B cell (primary cell): ENCODE results near the gene NUBP1. TPM values are rescaled to one million over a fixed set of nuclear protein-coding genes. Genes with fewer than 3 reads are reported as not detected.

ENCODE experiments used
- ATAC-seq: fragments of 200-7000 bp; cut with Tn5 transposase; one replicate; pipeline ENCODE4 v1.10.0; 2021; ENCODE audit warnings: low read depth, mild to moderate bottlenecking, moderate number of reproducible peaks, moderate library complexity
- CTCF ChIA-PET: fragments of 350-600 bp; sonication (Branson Sonifier 250); formaldehyde crosslinking; loops from one replicate; lab custom pipeline; 2021; ENCODE audit warnings: antibody characterized with exemption, inconsistent platforms; lab: Charles Lee
- POLR2A ChIA-PET: fragments of 350-600 bp; sonication (Branson Sonifier 250); formaldehyde crosslinking; loops from one replicate; lab custom pipeline; 2021; ENCODE audit warnings: antibody characterized with exemption; lab: Charles Lee
- DNase-seq: peaks from one replicate; pipeline ENCODE4 v3.0.0; 2013
- H2AFZ ChIP-seq: 2 replicates; pipeline ENCODE4 v1.6.1; 2012; ENCODE audit warnings: mild to moderate bottlenecking, low read depth, low read length; ENCODE audit not compliant: insufficient read depth, poor library complexity, severe bottlenecking
- H3K27ac ChIP-seq, 2 donors: 1 replicate in 1 of 2; 2 replicates in 1 of 2; pipeline ENCODE4 v1.5.1; 2012 to 2013; ENCODE audit warnings: low read length in 2 of 2, mild to moderate bottlenecking in 2 of 2, moderate library complexity in 1 of 2
- H3K27me3 ChIP-seq, 4 experiments: fragments of 200-600 bp in 1 of 4; sonication (generic) in 1 of 4; replicated peaks in 1 of 4; 1 replicate in 2 of 4; 2 replicates in 2 of 4; pipeline versions ENCODE4 v1.6.1 to v1.7.0; 2013 to 2016; ENCODE audit warnings: low read length in 3 of 4, mild to moderate bottlenecking in 2 of 4, mixed read lengths in 1 of 4, moderate library complexity in 1 of 4; ENCODE audit not compliant: insufficient read depth in 4 of 4, control insufficient read depth in 3 of 4; ENCODE audit errors: control extremely low read depth in 1 of 4
- H3K36me3 ChIP-seq, 2 experiments: replicated peaks in 1 of 2; 1 replicate in 1 of 2; 2 replicates in 1 of 2; pipeline versions ENCODE4 v1.6.1 to v1.7.1; 2013; ENCODE audit warnings: low read length in 1 of 2; ENCODE audit not compliant: insufficient read depth in 2 of 2, control insufficient read depth in 1 of 2; ENCODE audit errors: control extremely low read depth in 1 of 2, extremely low read depth in 1 of 2
- H3K4me1 ChIP-seq, 2 donors: fragments of 200-600 bp in 1 of 2; sonication (generic) in 1 of 2; 1 replicate in 1 of 2; 2 replicates in 1 of 2; pipeline versions ENCODE4 v1.5.1 to v1.6.1; 2013 to 2017; ENCODE audit warnings: low read length in 2 of 2; ENCODE audit not compliant: control insufficient read depth in 2 of 2, insufficient read depth in 2 of 2
- H3K4me2 ChIP-seq: replicated peaks from 2 replicates; pipeline ENCODE3; 2012; ENCODE audit warnings: mild to moderate bottlenecking, low read depth, low read length; ENCODE audit not compliant: poor library complexity, severe bottlenecking
- H3K4me3 ChIP-seq, 5 experiments: fragments of 200-600 bp in 1 of 5; sonication (generic) in 1 of 5; 1 replicate in 3 of 5; 2 replicates in 2 of 5; pipeline versions ENCODE4 v1.5.1 to v1.7.0; 2011 to 2016; ENCODE audit warnings: low read length in 4 of 5, mild to moderate bottlenecking in 4 of 5, low read depth in 2 of 5, control low read depth in 1 of 5, moderate library complexity in 1 of 5; ENCODE audit not compliant: insufficient read depth in 1 of 5; ENCODE audit errors: control extremely low read depth in 1 of 5, extremely low read depth in 1 of 5
- H3K79me2 ChIP-seq: fragments of 200-600 bp; sonication (generic); one replicate; pipeline ENCODE4 v1.6.0; 2016; ENCODE audit warnings: low read length; ENCODE audit not compliant: control insufficient read depth, insufficient read depth
- H3K9ac ChIP-seq: fragments of 200-600 bp; sonication (generic); 2 replicates; pipeline ENCODE4 v1.6.1; 2017; ENCODE audit warnings: mild to moderate bottlenecking, low read length, moderate library complexity
- H3K9me3 ChIP-seq, 3 donors: one replicate each; pipeline versions ENCODE4 v1.6.1 to v1.7.1; 2013; ENCODE audit warnings: low read length in 2 of 3; ENCODE audit not compliant: control insufficient read depth in 2 of 3, insufficient read depth in 1 of 3; ENCODE audit errors: control extremely low read depth in 1 of 3
- H4K20me1 ChIP-seq: 2 replicates; pipeline ENCODE4 v1.6.0; 2012; ENCODE audit warnings: mild to moderate bottlenecking, low read length; ENCODE audit not compliant: insufficient read depth, control insufficient read depth, poor library complexity, severe bottlenecking
- H3K27ac Mint-ChIP-seq: one replicate; pipeline ENCODE4 v1.8.0; 2021; ENCODE audit warnings: mixed read lengths
- H3K27me3 Mint-ChIP-seq: one replicate; pipeline ENCODE4 v1.8.0; 2021; ENCODE audit warnings: mixed read lengths
- H3K4me1 Mint-ChIP-seq: one replicate; pipeline ENCODE4 v1.8.0; 2021; ENCODE audit warnings: mixed read lengths
- H3K4me3 Mint-ChIP-seq: one replicate; pipeline ENCODE4 v1.8.0; 2021; ENCODE audit warnings: mixed read lengths
- H3K9me3 Mint-ChIP-seq: one replicate; pipeline ENCODE4 v1.8.0; 2022; ENCODE audit warnings: mixed read lengths; ENCODE audit not compliant: insufficient read depth
- EZH2 ChIP-seq: IDR thresholded peaks from 2 replicates; pipeline ENCODE4 v1.6.1; 2012; ENCODE audit warnings: borderline replicate concordance, low read depth, mild to moderate bottlenecking, moderate library complexity, low read length; ENCODE audit not compliant: insufficient read depth, poor library complexity, severe bottlenecking
- WGBS: methylation state at CpG from one replicate; pipeline ENCODE4 v1.1.5; 2013; ENCODE audit warnings: missing lambda C conversion rate; ENCODE audit not compliant: insufficient coverage; 5-methylcytosine and 5-hydroxymethylcytosine counted together
- intact Hi-C: fragments of 100-400 bp; cut with micrococcal nuclease; formaldehyde crosslinking; loops from one replicate; pipeline ENCODE4 v1.10.0; 2022
- polyA plus RNA-seq: library from polyadenylated mRNA; depleted of rRNA; stranded (reverse); fragments of >200 nt; gene quantifications from 2 replicates; pipeline ENCODE4 v1.2.3, GENCODE V29; 2012
- total RNA-seq, 2 donors: library from RNA; stranded (reverse); fragments of 120-200 nt in 1 of 2; gene quantifications; 1 replicate in 1 of 2; 2 replicates in 1 of 2; pipeline versions ENCODE4 v1.2.3 to v1.2.4, GENCODE V29; 2013 to 2022
- TF ChIP-seq, protein P1 (sequence below): fragments of 200-600 bp; IDR thresholded peaks from one replicate; pipeline ENCODE4 v1.8.0; 2022; ENCODE audit warnings: antibody characterized with exemption, mild to moderate bottlenecking

NUBP1 gene
- total and polyA plus RNA-seq, 2 donors (not counting 1 experiment from before 2014, with no cell fraction given) = 47.3 to 67.3 TPM

DNA sequence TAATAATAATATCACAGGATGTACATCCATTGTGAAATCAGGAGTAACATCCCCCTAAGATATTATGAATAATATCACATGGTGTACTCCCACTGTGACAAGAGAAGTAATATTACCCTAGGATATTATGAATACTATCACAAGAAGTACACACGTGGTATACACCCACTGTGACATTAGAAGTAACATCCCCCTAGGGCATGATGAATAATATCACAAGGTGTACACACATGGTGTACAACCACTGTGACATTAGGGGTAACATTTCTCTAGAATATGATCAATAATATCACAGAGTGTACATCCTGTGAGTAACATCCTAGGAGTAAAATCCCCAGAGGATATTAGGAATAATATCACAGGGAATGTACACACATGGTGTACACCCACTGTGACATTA lies 43.9 kb upstream of the NUBP1 start:
- Histone ChIP-seq H3K4me1 (no peaks in the 10 kb centered on the region), H3K4me3 (no peak overlapping the region), H3K9ac (no peak overlapping the region), H4K20me1 (no peaks in the 10 kb centered on the region), H3K27ac (no peak overlapping the region), H3K79me2 (no peaks in the 10 kb centered on the region), H3K27me3 (no peaks in the 10 kb centered on the region), H3K9me3 (peaks cover 0 to 5% (median 3%) of the 10 kb centered on the region in 3 donors), H3K36me3 (no peaks in the 10 kb centered on the region), H3K4me2 (no peak overlapping the region), H2AFZ (no peak overlapping the region)
- Mint-ChIP-seq H3K4me1 (no peaks in the 10 kb centered on the region), H3K27me3 (no peaks in the 10 kb centered on the region), H3K4me3 (no peak overlapping the region), H3K9me3 (no peaks in the 10 kb centered on the region), H3K27ac (no peak overlapping the region)
- TF ChIP-seq, protein P1, sequence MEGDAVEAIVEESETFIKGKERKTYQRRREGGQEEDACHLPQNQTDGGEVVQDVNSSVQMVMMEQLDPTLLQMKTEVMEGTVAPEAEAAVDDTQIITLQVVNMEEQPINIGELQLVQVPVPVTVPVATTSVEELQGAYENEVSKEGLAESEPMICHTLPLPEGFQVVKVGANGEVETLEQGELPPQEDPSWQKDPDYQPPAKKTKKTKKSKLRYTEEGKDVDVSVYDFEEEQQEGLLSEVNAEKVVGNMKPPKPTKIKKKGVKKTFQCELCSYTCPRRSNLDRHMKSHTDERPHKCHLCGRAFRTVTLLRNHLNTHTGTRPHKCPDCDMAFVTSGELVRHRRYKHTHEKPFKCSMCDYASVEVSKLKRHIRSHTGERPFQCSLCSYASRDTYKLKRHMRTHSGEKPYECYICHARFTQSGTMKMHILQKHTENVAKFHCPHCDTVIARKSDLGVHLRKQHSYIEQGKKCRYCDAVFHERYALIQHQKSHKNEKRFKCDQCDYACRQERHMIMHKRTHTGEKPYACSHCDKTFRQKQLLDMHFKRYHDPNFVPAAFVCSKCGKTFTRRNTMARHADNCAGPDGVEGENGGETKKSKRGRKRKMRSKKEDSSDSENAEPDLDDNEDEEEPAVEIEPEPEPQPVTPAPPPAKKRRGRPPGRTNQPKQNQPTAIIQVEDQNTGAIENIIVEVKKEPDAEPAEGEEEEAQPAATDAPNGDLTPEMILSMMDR = no peak
- TF ChIP-seq EZH2 = no peak
- intact Hi-C loops = no loop called here
- no peak for ATAC-seq
- no peak for DNase-seq
- ChIA-PET POLR2A (no interaction called here), CTCF (no interaction called here)
- no CpG with 5 or more reads among the region's 1 CpG for WGBS

DNA sequence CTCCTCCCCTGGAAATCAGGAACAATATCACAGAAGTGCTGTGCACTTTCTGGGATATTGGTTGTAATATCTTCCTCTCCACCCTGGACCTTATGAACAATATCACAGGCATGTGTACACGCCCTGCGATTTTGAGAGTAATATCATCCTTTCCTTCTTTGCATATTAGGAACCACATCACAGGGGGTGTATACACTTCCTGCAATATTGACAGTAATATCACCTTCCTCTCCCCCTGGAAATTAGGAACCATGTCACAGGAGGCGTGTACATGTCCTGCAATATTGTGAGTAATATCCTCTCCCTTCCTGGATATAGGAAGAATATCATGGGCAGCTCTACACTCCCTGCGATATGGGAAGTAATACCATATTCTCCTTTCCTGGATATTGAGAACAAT lies 34.7 kb upstream of the NUBP1 start:
- Histone ChIP-seq H3K4me1 (no peaks in the 10 kb centered on the region), H3K4me2 (no peak overlapping the region), H3K4me3 (no peak overlapping the region), H3K27me3 (no peaks in the 10 kb centered on the region), H3K9ac (no peak overlapping the region), H3K79me2 (no peaks in the 10 kb centered on the region), H3K9me3 (peaks cover 0 to 3% (median 0%) of the 10 kb centered on the region in 3 donors), H2AFZ (no peak overlapping the region), H4K20me1 (no peaks in the 10 kb centered on the region), H3K36me3 (no peaks in the 10 kb centered on the region), H3K27ac (no peak overlapping the region)
- ATAC-seq (no peak), DNase-seq (no peak)
- intact Hi-C loops = no loop called here
- no peaks in the 10 kb centered on the region for H3K27me3 Mint-ChIP-seq
- CTCF ChIA-PET = no interaction called here
- H3K4me1 Mint-ChIP-seq = no peaks in the 10 kb centered on the region
- TF ChIP-seq, protein P1 = no peak
- WGBS = 75% methylated on average over 2 of the region's 4 CpGs
- no peak overlapping the region for H3K4me3 Mint-ChIP-seq
- H3K9me3 Mint-ChIP-seq = no peaks in the 10 kb centered on the region
- H3K27ac Mint-ChIP-seq = no peak overlapping the region
- POLR2A ChIA-PET = no interaction called here
